ENCODE data around the gene ICAM3.
"Not testable (repeated sequence)": the region's sequence is repeated elsewhere in the genome, so short reads cannot be mapped to it uniquely, and the experiment has no call there.

ICAM3 gene

GRCh38 chr19:10346509-10346908, 7.1 kb upstream of the ICAM3 start:
- no peak for DNase-seq (ENCODE audit: low read depth in 2 of 2)

GRCh38 chr19:10344780-10345179, 5.4 kb upstream of the ICAM3 start:
- DNase-seq (ENCODE audit: low read depth in 2 of 2): no peak

- no peak for DNase-seq (ENCODE audit: low read depth in 2 of 2)
These were observed 4.1 kb upstream of the ICAM3 start for GRCh38 chr19:10343495-10343894.

- no peak for DNase-seq (ENCODE audit: low read depth in 2 of 2)
These were observed 553 bp upstream of the ICAM3 start for GRCh38 chr19:10339977-10340376.

- no peak for DNase-seq (ENCODE audit: low read depth in 2 of 2)
These were observed 484 bp downstream of the ICAM3 start for GRCh38 chr19:10338940-10339339.

- DNase-seq (ENCODE audit: low read depth in 2 of 2): not testable (repeated sequence)
These were observed 2.7 kb downstream of the ICAM3 start for GRCh38 chr19:10336725-10337124.

GRCh38 chr19:10335352-10335985, 4.0 kb downstream of the ICAM3 start:
- DNase-seq (ENCODE audit: low read depth in 2 of 2): no peak

- no peak for DNase-seq (ENCODE audit: low read depth in 2 of 2)
These were observed 4.7 kb downstream of the ICAM3 start for GRCh38 chr19:10334588-10335351.

- DNase-seq (ENCODE audit: low read depth in 2 of 2): no peak
These were observed 5.5 kb downstream of the ICAM3 start for GRCh38 chr19:10333758-10334587.

- peak; percentile 96 to 98 for DNase-seq (ENCODE audit: low read depth in 2 of 2)
These were observed 6.3 kb downstream of the ICAM3 start, which contains the start of gene RAVER1 for GRCh38 chr19:10332965-10333757. RAVER1 (minus strand) TSS chr19:10333529; CDS start chr19:10333507, 22 bp downstream.

- no peak for DNase-seq (ENCODE audit: low read depth in 2 of 2)
These were observed 7.1 kb downstream of the ICAM3 start for GRCh38 chr19:10332158-10332964.

GRCh38 chr19:10329555-10329954, 9.9 kb downstream of the ICAM3 start:
- DNase-seq (ENCODE audit: low read depth in 2 of 2): no peak

GRCh38 chr19:10328558-10329429, 10.6 kb downstream of the ICAM3 start:
- DNase-seq (ENCODE audit: low read depth in 2 of 2): no peak

GRCh38 chr19:10327793-10328192, 11.6 kb downstream of the ICAM3 start:
- DNase-seq (ENCODE audit: low read depth in 2 of 2): no peak

GRCh38 chr19:10325732-10326131, 13.7 kb downstream of the ICAM3 start:
- DNase-seq (ENCODE audit: low read depth in 2 of 2): no peak

- no peak for DNase-seq (ENCODE audit: low read depth in 2 of 2)
These were observed 17.3 kb downstream of the ICAM3 start for GRCh38 chr19:10321874-10322835.

- DNase-seq (ENCODE audit: low read depth in 2 of 2): no peak
These were observed 18.0 kb downstream of the ICAM3 start for GRCh38 chr19:10321417-10321797.

- no peak for DNase-seq (ENCODE audit: low read depth in 2 of 2)
These were observed 18.6 kb downstream of the ICAM3 start for GRCh38 chr19:10320602-10321416.
